ENCODE measurements around the gene SAMD14.
A peak's percentile ranks its signal among the peaks of the same experiment; 100 is the strongest.

SAMD14 gene

DNA sequence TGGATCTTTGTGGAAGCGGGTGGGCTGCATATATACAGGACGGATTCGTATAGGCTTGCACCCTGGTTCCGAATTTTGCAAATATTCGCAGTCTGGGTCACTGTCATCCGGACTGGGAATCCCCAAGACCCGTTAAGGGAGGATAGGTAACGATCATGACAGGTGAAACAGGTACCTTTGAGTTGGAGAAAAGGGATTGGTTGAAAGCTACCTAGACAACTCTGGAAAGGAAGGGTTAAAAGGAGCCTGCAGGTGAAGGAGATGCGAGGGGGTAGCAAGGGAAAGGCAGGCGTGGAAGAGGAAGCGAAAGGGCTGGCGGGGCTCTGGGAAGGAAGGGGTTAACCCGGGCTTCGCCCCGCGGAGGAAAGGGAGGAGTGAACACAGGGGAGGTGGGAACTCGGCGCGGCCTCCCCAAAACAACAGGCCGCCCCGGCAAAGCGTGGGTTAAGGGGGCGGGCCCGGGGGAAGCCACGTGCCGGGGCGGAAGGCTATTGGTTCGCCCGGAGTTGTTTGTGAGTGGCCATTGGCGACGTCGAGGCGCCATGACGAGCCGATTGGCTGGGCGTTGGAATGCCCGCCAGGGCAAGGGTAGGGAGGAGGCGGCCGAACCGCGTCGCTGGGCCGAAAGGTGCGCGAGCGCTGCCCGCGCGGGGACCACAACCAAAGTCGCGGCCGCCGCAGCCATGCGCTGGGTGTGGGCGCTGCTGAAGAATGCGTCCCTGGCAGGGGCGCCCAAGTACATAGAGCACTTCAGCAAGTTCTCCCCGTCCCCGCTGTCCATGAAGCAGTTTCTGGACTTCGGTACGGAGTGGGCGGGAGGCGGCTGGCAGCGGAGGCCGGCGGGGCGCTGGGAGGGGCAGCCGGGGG lies 35.0 kb downstream of the SAMD14 start, which contains the start of gene PDK2:
TSS of gene PDK2 (plus strand) at position 599 of the 867 bp plus-strand sequence. CDS start at position 684, 85 bp downstream.
- DNase-seq: peak; percentile 94

- DNase-seq: peak; percentile 96
Measured at GRCh38 chr17:50094243-50094752, 35.7 kb downstream of the SAMD14 start.

GRCh38 chr17:50093807-50094206 lies 36.2 kb downstream of the SAMD14 start:
- no peak for DNase-seq

DNA sequence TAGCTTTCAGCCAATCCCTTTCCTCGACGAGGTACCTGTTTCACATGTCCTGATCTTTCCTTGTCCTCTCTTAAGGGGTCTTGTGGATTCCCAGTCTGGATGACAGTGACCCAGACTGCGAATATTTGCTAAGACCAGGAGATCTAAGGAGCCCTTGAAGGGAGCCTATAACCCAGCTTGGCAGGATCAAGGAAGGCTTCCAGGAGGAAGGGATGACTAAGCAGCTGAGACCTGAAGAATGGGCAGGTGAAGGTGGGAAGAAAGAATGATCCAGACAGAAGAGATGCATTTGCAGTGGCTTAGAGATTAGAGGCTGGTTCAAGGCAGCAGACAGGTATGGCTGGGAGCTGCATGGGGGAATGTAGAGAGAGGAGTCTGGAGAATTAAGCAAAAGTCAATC lies 36.7 kb downstream of the SAMD14 start:
- DNase-seq: no peak

- no peak for DNase-seq
Measured at GRCh38 chr17:50091918-50092285, 38.1 kb downstream of the SAMD14 start.

- no peak for DNase-seq
Measured at GRCh38 chr17:50090971-50091917, 38.7 kb downstream of the SAMD14 start.

DNA sequence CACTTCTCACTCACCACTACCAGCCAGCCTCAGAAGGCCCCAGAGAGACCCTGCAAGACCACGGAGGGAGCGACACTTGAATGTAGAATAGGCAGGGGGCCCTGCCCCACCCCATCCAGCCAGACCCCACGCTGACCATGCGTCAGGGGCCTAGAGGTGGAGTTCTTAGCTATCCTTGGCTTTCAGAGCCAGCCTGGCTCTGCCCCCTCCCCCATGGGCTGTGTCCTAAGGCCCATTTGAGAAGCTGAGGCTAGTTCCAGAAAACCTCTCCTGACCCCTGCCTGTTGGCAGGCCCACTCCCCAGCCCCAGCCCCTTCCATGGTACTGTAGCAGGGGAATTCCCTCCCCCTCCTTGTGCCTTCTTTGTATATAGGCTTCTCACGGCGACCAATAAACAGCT lies 39.9 kb downstream of the SAMD14 start:
- no peak for DNase-seq

- DNase-seq: no peak
Measured at GRCh38 chr17:50088952-50089825, 40.8 kb downstream of the SAMD14 start.

GRCh38 chr17:50087912-50088405 lies 42.0 kb downstream of the SAMD14 start:
- no peak for DNase-seq

DNA sequence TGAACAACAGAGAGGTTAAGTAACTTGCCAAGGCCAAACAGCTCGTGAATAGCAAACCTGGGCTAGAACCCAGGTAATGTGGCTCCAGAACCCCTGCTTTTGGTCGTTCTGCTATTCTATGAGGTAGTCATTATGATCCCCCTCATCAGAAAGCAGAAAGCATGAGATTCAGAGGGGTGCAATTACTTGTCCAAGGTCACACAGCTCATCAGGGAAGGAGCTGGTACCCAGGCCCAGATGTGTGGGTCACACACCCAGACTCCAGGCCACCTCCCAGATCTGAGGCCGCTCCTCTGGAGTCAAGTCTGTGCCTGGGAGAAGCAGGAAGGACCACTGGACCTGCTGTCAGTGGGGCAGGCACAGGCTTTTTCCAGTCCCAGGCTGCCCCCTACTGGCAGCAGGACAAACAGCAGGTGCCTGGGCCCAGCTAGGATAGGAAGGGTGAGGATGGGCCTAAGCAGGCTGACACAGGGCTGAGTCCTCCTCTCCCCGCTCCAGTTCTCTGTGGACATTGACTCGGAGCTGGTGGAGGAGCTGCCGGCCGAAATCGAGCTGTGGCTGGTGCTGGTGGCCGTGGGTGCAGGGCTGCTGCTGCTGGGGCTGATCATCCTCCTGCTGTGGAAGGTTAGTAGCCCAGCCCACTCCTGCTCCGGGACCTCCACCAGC lies 42.6 kb downstream of the SAMD14 start:
- DNase-seq: peak; percentile 88

- DNase-seq: no peak
Measured at GRCh38 chr17:50081757-50082156, 48.2 kb downstream of the SAMD14 start.

DNA sequence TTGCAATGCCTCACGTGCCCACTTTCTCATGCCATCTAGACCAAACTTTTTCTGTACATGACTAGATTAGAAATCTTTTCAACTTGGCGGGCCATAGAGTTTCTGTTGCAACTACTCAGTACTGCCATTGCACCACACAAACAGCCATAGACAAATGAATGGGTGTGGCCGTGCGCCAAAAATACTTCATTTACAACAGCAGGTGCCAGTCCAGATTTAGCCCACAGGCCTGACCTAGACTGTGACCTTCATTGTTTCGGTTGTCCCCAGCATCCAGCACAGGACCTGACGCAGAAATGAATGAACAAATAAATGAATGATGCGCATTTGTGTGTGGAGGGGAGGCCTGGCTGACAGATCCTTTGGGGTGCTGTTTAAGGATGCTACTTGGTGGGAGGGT lies 49.1 kb downstream of the SAMD14 start:
- no peak for DNase-seq

- no peak for DNase-seq
Measured at GRCh38 chr17:50080096-50080480, 49.9 kb downstream of the SAMD14 start.

GRCh38 chr17:50079334-50080095 lies 50.4 kb downstream of the SAMD14 start:
- peak; percentile 74 for DNase-seq

GRCh38 chr17:50078430-50078829 lies 51.5 kb downstream of the SAMD14 start:
- DNase-seq: no peak

GRCh38 chr17:50076591-50077235 lies 53.2 kb downstream of the SAMD14 start:
- peak; percentile 94 for DNase-seq

DNA sequence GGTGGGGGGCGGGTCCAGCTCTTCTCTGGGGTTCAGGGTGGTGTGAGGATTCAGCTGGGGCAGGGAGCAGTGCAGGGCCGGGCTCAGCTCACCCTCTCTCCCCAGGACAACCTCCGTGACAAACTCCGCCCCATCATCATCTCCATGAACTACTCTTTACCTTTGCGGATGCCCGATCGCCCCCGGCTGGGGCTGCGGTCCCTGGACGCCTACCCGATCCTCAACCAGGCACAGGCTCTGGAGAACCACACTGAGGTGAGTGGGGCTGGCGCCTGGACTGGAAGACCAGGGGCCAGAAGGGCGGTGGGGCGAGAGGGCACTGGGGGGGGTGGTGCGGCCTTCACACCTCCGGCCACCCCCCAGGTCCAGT lies 53.8 kb downstream of the SAMD14 start:
- no peak for DNase-seq

- no peak for DNase-seq
Measured at GRCh38 chr17:50075446-50076032, 54.4 kb downstream of the SAMD14 start.

DNA sequence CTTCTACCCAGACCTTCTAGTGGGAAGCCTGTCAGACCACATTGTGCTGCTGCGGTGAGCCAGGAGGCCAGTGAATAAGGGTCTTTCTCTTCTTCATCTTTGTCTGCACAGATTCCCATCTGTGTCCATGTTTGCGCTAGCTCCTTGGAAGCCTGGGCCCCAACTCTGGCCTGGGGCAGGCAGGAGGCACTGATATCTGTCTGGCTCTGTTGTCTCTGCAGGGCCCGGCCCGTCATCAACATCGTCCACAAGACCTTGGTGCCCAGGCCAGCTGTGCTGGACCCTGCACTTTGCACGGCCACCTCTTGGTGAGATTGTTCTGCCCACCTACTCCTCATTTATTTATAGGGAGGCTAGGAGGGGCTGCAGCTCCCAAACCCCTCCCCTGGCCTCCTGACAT lies 55.7 kb downstream of the SAMD14 start:
- DNase-seq: no peak

DNA sequence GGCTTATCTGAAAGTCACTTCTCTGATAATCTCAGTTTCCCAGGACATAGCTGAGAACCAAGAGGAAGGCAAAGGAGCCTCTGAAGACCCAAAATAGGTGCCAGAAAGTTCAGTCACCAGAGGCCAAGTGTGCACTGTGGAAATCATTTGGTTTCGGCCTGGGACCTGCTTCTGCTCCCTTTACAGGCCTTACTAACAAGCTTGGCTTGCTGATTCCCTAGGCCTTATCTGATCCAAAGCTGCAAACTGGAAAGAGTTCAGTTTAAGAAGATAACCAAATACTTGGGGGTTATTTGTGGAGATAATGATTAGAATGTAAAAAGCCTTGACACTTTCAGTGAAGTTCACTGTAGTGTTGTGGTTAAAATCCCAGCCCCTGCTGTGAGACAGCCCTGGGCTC lies 57.0 kb downstream of the SAMD14 start:
- no peak for DNase-seq

All from NCI-H82 (cell line).